HG03354 (cell line): ENCODE measurements around the gene ZBTB18.

Source experiments
- ATAC-seq: cut with Tn5 transposase; IDR thresholded peaks from one replicate; pipeline ENCODE4 v1.9.1; 2021; ENCODE audit warnings: mild to moderate bottlenecking; ENCODE audit not compliant: unreplicated experiment, poor library complexity, severe bottlenecking

Gene ZBTB18

GRCh38 chr1:244083383-244083943 lies 32.4 kb downstream of the ZBTB18 start:
- ATAC-seq: no peak

- ATAC-seq: no peak
Measured at GRCh38 chr1:244084763-244085162, 33.7 kb downstream of the ZBTB18 start.

- no peak for ATAC-seq
Measured at GRCh38 chr1:244085891-244086290, 34.8 kb downstream of the ZBTB18 start.

GRCh38 chr1:244087021-244087560 lies 36.0 kb downstream of the ZBTB18 start:
- ATAC-seq: no peak

- no peak for ATAC-seq
Measured at GRCh38 chr1:244087611-244088010, 36.5 kb downstream of the ZBTB18 start.

GRCh38 chr1:244088161-244088560 lies 37.1 kb downstream of the ZBTB18 start:
- ATAC-seq: no peak

- ATAC-seq: no peak
Measured at GRCh38 chr1:244089561-244089960, 38.5 kb downstream of the ZBTB18 start.

- no peak for ATAC-seq
Measured at GRCh38 chr1:244090645-244091044, 39.6 kb downstream of the ZBTB18 start.

GRCh38 chr1:244092293-244092963 lies 41.3 kb downstream of the ZBTB18 start:
- no peak for ATAC-seq

GRCh38 chr1:244092964-244093638 lies 42.0 kb downstream of the ZBTB18 start:
- no peak for ATAC-seq

GRCh38 chr1:244094880-244095528 lies 43.9 kb downstream of the ZBTB18 start:
- ATAC-seq: no peak

- ATAC-seq: no peak
Measured at GRCh38 chr1:244095529-244095911, 44.4 kb downstream of the ZBTB18 start.

GRCh38 chr1:244096066-244096610 lies 45.1 kb downstream of the ZBTB18 start:
- no peak for ATAC-seq

- no peak for ATAC-seq
Measured at GRCh38 chr1:244096691-244097090, 45.6 kb downstream of the ZBTB18 start.

- ATAC-seq: no peak
Measured at GRCh38 chr1:244097523-244098405, 46.7 kb downstream of the ZBTB18 start.

- ATAC-seq: no peak
Measured at GRCh38 chr1:244099258-244099930, 48.3 kb downstream of the ZBTB18 start.

- no peak for ATAC-seq
Measured at GRCh38 chr1:244100276-244100675, 49.2 kb downstream of the ZBTB18 start.

GRCh38 chr1:244100704-244101453 lies 49.8 kb downstream of the ZBTB18 start:
- no peak for ATAC-seq
